GM21526 (cell line): Measurements from ENCODE around the gene TUBB2B.

ENCODE experiments used
- ATAC-seq: cut with Tn5 transposase; IDR thresholded peaks from one replicate; pipeline ENCODE4 v1.9.1; 2021; ENCODE audit warnings: moderate library complexity; ENCODE audit not compliant: unreplicated experiment, low FRiP score

Gene TUBB2B

DNA sequence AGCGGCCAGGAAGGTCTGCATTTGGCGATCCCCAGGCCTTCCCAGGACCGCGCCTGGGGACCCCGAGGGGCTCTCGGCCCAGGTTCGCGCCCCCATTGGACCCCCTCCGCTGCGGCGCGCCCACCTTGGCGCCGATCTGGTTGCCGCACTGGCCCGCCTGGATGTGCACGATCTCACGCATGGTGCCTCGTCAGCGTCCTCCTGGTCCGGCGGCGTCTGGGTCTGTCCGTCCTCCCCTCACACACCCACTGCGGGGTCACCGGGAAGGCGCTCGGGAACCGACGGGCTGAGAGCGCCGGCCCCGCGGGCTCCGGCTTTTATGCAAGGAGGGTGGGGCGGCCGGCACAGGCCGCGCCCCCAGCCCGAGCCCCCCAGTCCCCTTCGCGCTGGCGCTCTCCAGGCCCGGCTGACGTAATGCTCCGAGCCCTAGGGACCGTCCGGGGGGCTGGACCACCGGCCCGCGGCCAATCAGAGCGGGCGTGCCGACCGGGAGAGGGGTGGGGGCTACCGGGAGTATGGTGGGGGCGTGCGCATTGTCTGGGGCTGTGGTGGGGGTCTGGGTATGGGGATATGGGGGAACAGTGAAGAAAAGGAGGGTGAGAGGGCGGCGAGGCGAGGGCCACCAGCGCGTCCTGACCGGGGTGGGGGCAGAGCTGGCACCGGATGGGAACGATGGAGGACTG, at the start of gene TUBB2B:
Gene TUBB2B, minus strand, starts transcription at position 291 of the 683 bp plus-strand sequence. Its CDS starts 110 bp downstream, at position 181.
- ATAC-seq: no peak

GRCh38 chr6:3277251-3277650, 49.8 kb upstream of the TUBB2B start:
- ATAC-seq: no peak

DNA sequence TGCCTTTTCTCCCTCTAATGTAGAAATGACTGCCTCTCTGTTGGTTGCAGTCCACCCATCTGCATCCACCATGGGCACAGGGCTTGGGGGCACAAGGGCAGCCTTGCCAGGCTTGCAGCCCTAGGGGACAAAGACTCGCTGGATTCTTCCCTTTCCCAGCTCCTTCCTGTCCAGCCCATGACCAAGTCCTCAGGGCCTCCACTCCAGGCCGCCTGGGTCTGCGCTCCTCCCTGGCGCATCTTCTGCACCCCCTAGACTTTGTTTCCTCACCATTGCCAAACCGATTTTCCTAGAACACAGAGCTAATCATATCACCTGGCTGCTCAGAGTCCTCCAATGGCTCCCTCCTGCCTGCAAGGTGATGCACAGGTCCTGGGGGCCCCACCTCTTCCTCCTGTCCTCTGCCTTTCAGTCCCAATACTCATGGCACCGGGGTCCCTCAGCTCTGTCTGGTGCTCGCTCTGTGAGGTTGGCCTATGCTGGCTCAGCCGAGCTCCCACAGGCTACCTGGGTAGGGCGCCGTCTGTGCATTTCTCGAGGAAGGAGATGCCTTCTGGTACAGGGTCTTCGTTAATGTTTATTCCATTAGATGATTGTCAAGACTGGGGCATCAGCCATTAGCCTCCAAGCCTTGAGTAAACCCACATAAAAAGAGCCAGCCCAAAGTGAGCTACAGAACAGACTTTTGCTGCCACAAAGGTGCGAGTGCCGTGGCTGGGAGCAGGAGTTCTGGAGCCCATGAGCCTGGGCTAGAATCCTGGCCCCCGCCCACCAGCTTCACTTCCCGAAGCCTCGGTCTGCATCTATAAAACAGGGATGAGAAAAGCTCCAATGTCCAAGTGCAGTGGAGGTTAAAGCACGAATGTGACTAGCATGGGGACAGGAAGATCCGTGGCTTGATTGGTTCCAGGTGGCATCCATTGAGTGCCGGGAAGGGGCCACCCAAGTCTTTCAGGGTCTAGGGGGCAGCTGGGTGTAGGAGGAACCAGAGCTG, 49.0 kb upstream of the TUBB2B start:
- ATAC-seq: no peak

DNA sequence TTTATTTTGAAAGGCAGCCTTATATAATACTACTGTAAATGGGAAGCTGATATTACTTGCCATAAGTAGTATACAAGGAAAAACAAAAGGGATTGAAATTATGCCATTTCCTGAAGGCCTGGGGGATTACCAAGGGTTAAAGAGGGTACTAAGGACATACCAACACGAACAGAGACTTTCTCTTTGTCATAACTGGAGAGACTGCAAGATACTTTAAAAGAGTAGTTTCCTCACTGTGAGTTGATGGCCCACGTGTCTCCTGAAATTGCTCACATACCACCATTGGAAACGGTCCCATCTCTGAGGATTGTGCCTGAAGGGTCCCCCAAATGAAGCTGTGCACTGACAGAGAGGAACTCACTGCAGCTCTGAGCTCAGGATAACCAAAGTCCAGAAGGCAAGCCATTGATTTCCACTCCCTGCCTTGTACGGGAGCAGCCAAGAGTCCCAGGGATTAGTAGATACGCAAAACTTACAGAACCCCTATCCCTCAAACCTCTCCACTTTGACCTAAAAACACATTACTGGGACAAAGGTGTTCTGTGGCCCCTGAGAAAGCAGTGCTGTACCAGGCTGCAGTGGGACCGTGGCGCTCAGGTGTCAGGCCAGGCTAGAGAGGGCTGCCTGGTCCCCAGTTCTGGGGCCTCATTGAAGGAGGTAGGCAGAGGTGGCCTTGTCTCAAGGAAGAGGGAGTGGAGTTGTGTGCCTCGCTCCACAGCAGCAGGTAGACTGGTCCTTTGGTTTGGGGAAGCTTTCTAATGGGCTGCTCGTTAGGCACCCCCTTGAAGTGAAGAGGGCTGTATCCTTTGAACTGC, 46.5 kb upstream of the TUBB2B start:
- no peak for ATAC-seq

GRCh38 chr6:3272911-3273547, 45.6 kb upstream of the TUBB2B start:
- ATAC-seq: no peak

GRCh38 chr6:3271756-3272155, 44.3 kb upstream of the TUBB2B start:
- no peak for ATAC-seq

DNA sequence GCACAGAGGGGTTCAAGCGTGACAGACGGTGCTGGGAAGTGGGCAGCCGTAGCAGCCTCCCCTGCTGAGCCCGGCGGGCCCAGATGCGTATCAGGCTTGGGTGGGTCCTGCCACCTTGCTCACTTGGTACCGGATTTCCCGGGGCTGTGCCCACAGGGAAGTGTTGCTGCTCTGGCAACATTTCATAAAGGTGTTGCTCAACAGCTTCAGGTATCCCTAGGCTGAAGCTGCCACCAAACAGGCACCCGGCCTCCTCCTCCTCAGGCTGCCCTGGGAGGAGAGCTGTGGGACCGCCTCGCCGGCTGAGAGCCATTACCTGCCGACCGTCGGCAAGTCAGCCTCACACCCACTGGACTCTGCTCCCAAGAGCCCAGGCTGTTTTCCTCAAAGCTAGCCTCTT, 42.8 kb upstream of the TUBB2B start:
- no peak for ATAC-seq

DNA sequence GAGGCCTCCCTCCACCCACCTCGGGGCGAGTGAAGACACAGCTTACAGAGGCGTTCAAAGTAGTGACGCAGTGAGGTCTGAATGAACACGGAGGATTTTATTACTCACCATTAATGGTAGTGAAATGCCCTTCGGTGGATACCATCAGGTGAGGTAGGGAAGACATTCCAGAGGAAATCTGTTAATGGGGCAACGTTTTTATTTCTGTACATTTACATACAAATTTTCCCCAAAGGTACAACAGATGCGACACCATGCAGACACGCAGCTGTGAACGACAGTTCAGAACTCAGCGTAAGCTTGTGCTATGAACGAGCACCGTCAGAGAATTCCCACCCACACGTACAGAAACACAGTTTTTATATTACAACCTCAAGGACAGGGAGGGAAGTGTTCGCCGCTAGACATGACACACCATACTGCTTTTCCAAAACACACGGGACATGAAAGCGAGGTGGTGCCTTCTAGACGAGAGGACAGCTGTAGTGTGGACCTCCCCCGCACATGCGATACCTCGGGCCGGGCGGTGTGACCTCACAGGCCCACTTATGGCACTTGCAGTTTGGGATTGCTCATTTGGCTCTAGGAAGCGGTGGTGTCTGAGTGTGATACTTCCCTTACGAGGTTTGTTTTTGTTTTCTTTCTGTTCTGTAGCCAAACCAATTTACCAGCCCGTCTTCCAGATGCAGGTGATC, 42.0 kb upstream of the TUBB2B start:
- no peak for ATAC-seq

DNA sequence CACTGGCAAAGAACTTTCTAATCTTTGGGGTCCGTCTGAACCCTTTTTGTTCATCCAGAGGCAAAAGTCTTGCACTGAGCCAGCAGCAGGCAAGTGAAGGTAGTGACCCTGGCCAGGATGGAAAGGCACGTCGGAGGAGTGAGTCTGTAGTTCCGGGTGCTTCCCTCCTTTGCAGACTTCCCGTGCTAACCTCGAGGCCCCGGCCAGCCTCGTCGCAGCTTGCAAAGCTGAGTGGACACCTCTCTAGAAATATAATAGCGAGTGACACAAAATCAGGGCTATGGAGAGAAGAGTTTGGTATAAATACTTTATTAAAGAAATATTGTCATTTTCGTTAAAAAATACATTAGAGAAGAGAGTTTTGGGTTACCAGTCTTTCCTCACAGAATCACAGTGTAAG, 41.2 kb upstream of the TUBB2B start:
- ATAC-seq: no peak

GRCh38 chr6:3267162-3267561, 39.7 kb upstream of the TUBB2B start:
- ATAC-seq: no peak

DNA sequence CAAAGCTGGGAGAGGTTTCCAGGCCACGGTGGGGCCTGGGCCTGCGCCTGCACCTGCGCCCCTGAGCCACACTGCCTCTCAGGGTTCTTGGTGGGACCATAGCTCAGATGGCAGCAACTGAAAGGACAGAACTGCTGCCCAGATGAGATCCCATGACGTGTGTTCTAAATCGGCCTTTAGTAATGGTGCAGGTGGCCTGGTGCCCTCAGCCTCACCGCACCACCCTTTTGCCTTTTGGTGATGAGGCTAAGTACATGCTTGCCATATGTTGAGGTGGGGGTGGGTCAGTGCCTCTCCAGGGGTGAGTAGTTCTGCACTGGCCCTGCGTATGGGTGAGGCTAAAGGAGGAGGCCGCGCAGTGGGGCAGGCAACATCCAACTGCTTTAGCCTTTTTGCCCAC, 38.7 kb upstream of the TUBB2B start:
- ATAC-seq: no peak

GRCh38 chr6:3265671-3266070, 38.2 kb upstream of the TUBB2B start:
- no peak for ATAC-seq

DNA sequence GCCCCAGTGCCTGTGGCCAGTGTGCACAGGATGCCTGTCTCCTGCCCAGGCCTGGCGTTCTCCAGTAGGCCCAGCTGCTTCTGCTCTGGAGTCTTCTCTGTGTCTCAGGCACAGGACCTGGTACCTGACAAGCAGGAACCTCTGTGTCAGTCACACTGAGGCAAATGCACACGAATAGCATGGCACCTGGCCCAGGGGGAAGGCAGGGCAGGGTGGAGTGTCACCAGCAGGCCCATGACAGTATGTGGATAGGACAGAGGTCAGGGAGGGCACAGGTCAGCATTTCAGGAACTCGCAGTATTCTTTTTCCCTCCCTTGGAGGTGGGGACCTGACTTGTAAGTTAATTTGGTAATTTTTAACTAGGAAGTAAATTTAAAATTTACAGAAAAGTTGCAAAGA, 36.9 kb upstream of the TUBB2B start:
- no peak for ATAC-seq

DNA sequence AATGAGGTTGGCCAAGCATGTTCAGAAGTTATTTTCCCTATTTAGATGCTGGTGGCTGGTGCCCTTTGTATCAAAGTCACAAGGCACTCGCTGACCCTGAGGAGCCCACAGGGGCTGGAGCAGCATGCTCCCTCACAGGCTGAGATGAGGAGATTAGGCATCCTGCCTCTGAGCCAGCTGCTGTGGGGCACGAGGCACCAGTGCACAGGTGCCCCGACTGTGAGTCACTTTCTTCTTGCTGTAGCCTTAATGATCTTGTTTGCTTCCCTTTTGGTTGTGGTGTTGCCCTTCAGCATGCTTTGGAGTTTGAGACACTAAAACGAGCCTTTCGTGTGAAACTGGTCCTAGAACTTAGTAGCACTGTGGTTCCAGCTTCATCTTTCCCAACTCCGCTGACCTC, 35.6 kb upstream of the TUBB2B start:
- ATAC-seq: no peak

DNA sequence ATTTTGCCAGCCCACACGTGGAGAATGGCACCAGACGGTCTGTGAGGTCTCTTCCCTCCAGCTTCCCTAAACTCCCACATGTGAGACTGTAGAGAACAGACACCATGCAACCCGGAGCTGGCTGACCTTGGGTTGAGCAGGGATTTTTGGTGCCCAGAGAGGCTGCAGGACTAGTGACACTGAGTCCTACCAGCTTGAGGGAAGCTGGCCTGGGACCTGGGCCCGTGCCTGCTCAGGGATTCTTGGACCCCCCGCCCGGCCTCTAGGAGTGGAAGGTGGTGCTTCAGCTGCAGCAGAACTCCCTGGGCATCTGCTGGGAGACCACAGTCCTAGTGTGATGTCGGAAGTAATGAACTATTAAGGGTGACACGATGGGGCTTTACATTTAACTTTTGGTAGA, 34.5 kb upstream of the TUBB2B start:
- ATAC-seq: no peak

DNA sequence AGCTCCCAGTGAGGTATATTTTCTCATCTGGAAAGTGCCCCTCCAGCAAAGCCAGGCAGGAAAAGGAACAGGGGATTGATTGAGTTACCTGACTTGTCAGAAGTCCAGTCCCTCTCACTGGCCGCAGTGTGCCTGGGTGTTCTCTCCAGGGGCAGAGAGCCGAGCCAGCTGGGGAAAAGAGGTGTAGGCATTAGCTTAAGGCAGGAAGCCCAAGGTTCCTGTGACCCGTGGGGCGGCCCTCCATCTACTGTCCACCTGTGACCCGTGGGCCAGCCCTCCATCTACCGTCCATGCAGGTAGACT, 34.0 kb upstream of the TUBB2B start:
- ATAC-seq: no peak

- ATAC-seq: no peak
Observed at GRCh38 chr6:3260772-3261517, 33.5 kb upstream of the TUBB2B start.

- ATAC-seq: no peak
Observed at GRCh38 chr6:3260296-3260695, 32.8 kb upstream of the TUBB2B start.

GRCh38 chr6:3259491-3259958, 32.1 kb upstream of the TUBB2B start:
- ATAC-seq: peak; percentile 21
